Activated CD4-positive, CD25-positive, alpha-beta regulatory T cell treated with anti-CD3 and anti-CD28 coated beads, Interleukin-2, amount 50 U/mL, for 16 hours (primary cell): ENCODE measurements around the gene MSI2.
"Not testable (repeated sequence)": the region's sequence is repeated elsewhere in the genome, so short reads cannot be mapped to it uniquely, and the experiment has no call there.

Experiments used
- DNase-seq: peaks from one replicate; pipeline ENCODE4 v3.0.0-alpha.2; 2020; ENCODE audit warnings: low read depth, low spot score

The MSI2 gene

GRCh38 chr17:57289613-57290012 lies 33.3 kb downstream of the MSI2 start:
- DNase-seq: no peak

- no peak for DNase-seq
Measured at GRCh38 chr17:57290981-57291380, 34.7 kb downstream of the MSI2 start.

- no peak for DNase-seq
Measured at GRCh38 chr17:57292091-57292490, 35.8 kb downstream of the MSI2 start.

- DNase-seq: no peak
Measured at GRCh38 chr17:57293077-57293476, 36.8 kb downstream of the MSI2 start.

- DNase-seq: no peak
Measured at GRCh38 chr17:57294101-57294500, 37.8 kb downstream of the MSI2 start.

- DNase-seq: no peak
Measured at GRCh38 chr17:57294629-57295501, 38.5 kb downstream of the MSI2 start.

GRCh38 chr17:57295526-57296023 lies 39.3 kb downstream of the MSI2 start:
- DNase-seq: no peak

- DNase-seq: no peak
Measured at GRCh38 chr17:57296231-57296630, 39.9 kb downstream of the MSI2 start.

- DNase-seq: no peak
Measured at GRCh38 chr17:57299176-57299575, 42.9 kb downstream of the MSI2 start.

GRCh38 chr17:57300592-57300991 lies 44.3 kb downstream of the MSI2 start:
- DNase-seq: not testable (repeated sequence)

GRCh38 chr17:57302690-57303465 lies 46.6 kb downstream of the MSI2 start:
- no peak for DNase-seq

- no peak for DNase-seq
Measured at GRCh38 chr17:57305144-57305728, 48.9 kb downstream of the MSI2 start.

- no peak for DNase-seq
Measured at GRCh38 chr17:57305908-57306504, 49.7 kb downstream of the MSI2 start.

- no peak for DNase-seq
Measured at GRCh38 chr17:57308543-57309186, 52.3 kb downstream of the MSI2 start.

- DNase-seq: no peak
Measured at GRCh38 chr17:57309479-57309878, 53.2 kb downstream of the MSI2 start.

GRCh38 chr17:57311281-57312216 lies 55.2 kb downstream of the MSI2 start:
- DNase-seq: no peak

- no peak for DNase-seq
Measured at GRCh38 chr17:57312242-57312641, 55.9 kb downstream of the MSI2 start.

GRCh38 chr17:57313097-57313835 lies 56.9 kb downstream of the MSI2 start:
- no peak for DNase-seq
